Esophagus (tissue), 2 donors: Measurements from ENCODE around the gene LENG1. TPM values are rescaled to one million over a fixed set of nuclear protein-coding genes. Genes with fewer than 3 reads are reported as not detected.
A peak's percentile ranks its signal among the peaks of the same experiment; 100 is the strongest.
"Not testable (repeated sequence)": the region's sequence is repeated elsewhere in the genome, so short reads cannot be mapped to it uniquely, and the experiment has no call there.

ENCODE experiments used
- H3K27ac ChIP-seq, 2 donors: one replicate each; pipeline ENCODE4 v1.5.1; 2013; ENCODE audit warnings: low read depth in 2 of 2, mild to moderate bottlenecking in 2 of 2, inconsistent platforms in 1 of 2, low read length in 1 of 2, moderate library complexity in 1 of 2
- H3K27me3 ChIP-seq, 2 donors: one replicate each; pipeline ENCODE4 v1.6.1; 2013; ENCODE audit warnings: low read length in 2 of 2, control low read depth in 1 of 2, mild to moderate bottlenecking in 1 of 2; ENCODE audit not compliant: insufficient read depth in 2 of 2, control insufficient read depth in 1 of 2
- H3K36me3 ChIP-seq, 2 donors: one replicate each; pipeline ENCODE4 v1.6.1; 2013; ENCODE audit warnings: low read length in 1 of 2; ENCODE audit not compliant: control insufficient read depth in 2 of 2, insufficient read depth in 2 of 2
- H3K4me1 ChIP-seq, 2 donors: one replicate each; pipeline ENCODE4 v1.6.1; 2013; ENCODE audit warnings: low read length in 1 of 2; ENCODE audit not compliant: control insufficient read depth in 2 of 2, insufficient read depth in 2 of 2
- H3K4me3 ChIP-seq, 2 donors: one replicate each; pipeline ENCODE4 v1.5.1; 2013; ENCODE audit warnings: low read length in 2 of 2, mild to moderate bottlenecking in 2 of 2, low read depth in 1 of 2, moderate library complexity in 1 of 2
- H3K9me3 ChIP-seq, 2 donors: one replicate each; pipeline ENCODE4 v1.6.1; 2013; ENCODE audit warnings: mild to moderate bottlenecking in 2 of 2, low read depth in 1 of 2, low read length in 1 of 2, moderate library complexity in 1 of 2; ENCODE audit not compliant: control insufficient read depth in 2 of 2, insufficient read depth in 1 of 2
- WGBS, 2 donors: extraction: QIAGEN DNeasy Blood & Tissue Kit; methylation state at CpG; one replicate each; pipeline ENCODE4 v1.1.7; 2013; 5-methylcytosine and 5-hydroxymethylcytosine counted together
- polyA plus RNA-seq, 2 donors: library from polyadenylated mRNA; stranded (reverse); fragments of 200-250 nt; gene quantifications; one replicate each; pipeline ENCODE4 v1.2.3, GENCODE V29; 2013
- donor health status: healthy with polysubstance abuse.
- donor health status: Bipolar disorder and iron deficiency.

Gene LENG1
- polyA plus RNA-seq, 2 donors = 4.9 to 7.0 TPM

GRCh38 chr19:54190503-54191010 is 31.0 kb upstream of the LENG1 start:
- H3K27ac ChIP-seq = peak overlapping the region; percentile 99
- peaks cover 0 to 8% of the 10 kb centered on the region in 2 donors for H3K36me3 ChIP-seq
- WGBS, 2 donors = 0 to 1% methylated on average over 56 of the region's 56 CpGs
- H3K4me3 ChIP-seq = peak overlapping the region; percentile 74 to 78
- no peaks in the 10 kb centered on the region for H3K27me3 ChIP-seq
- H3K4me1 ChIP-seq = peaks cover 2 to 11% of the 10 kb centered on the region in 2 donors
- no peaks in the 10 kb centered on the region for H3K9me3 ChIP-seq

GRCh38 chr19:54189735-54190502 is 30.4 kb upstream of the LENG1 start:
- WGBS, 2 donors = 0% methylated on average over 65 of the region's 65 CpGs
- Histone ChIP-seq H3K36me3 (peaks cover 0 to 11% of the 10 kb centered on the region in 2 donors), H3K4me1 (peaks cover 2 to 11% of the 10 kb centered on the region in 2 donors), H3K4me3 (peak overlapping the region; percentile 78 to 83), H3K27ac (peak overlapping the region; percentile 99), H3K27me3 (no peaks in the 10 kb centered on the region), H3K9me3 (no peaks in the 10 kb centered on the region)

- H3K9me3 ChIP-seq = no peaks in the 10 kb centered on the region
- H3K4me3 ChIP-seq = peak within 1 kb of the TSS; percentile 78 to 83
Observed at GRCh38 chr19:54189145-54189734, 29.7 kb upstream of the LENG1 start, which contains the start of gene MBOAT7. Gene MBOAT7 (minus strand): TSS chr19:54189580. CDS start chr19:54188508, 1,072 bp downstream.

GRCh38 chr19:54188215-54188871 is 28.8 kb upstream of the LENG1 start:
- Histone ChIP-seq H3K4me1 (peaks cover 2 to 11% of the 10 kb centered on the region in 2 donors), H3K36me3 (peaks cover 0 to 13% of the 10 kb centered on the region in 2 donors), H3K4me3 (peak overlapping the region; percentile 69 to 83), H3K27me3 (no peaks in the 10 kb centered on the region), H3K9me3 (no peaks in the 10 kb centered on the region), H3K27ac (peak overlapping the region in 1 of 2 donors; percentile 99)
- WGBS, 2 donors = 14 to 17% methylated on average over 12 of the region's 12 CpGs

More at GRCh38 chr19:54189145-54189734, 29.7 kb upstream of the LENG1 start, which contains the start of gene MBOAT7:
- WGBS, 2 donors = 0 to 1% methylated on average over 52 to 64 of the region's 64 CpGs
- peaks cover 0 to 11% of the 10 kb centered on the region in 2 donors for H3K36me3 ChIP-seq
- H3K27ac ChIP-seq = peak within 1 kb of the TSS; percentile 99
- H3K27me3 ChIP-seq = no peaks in the 10 kb centered on the region
- H3K4me1 ChIP-seq = peaks cover 2 to 11% of the 10 kb centered on the region in 2 donors

GRCh38 chr19:54186934-54187381 is 27.4 kb upstream of the LENG1 start:
- no peak overlapping the region for H3K27ac ChIP-seq

GRCh38 chr19:54186351-54186750 is 26.8 kb upstream of the LENG1 start:
- no peak overlapping the region for H3K27ac ChIP-seq
- no peaks in the 10 kb centered on the region for H3K9me3 ChIP-seq
- H3K36me3 ChIP-seq = peaks cover 0 to 12% of the 10 kb centered on the region in 2 donors
- H3K27me3 ChIP-seq = no peaks in the 10 kb centered on the region
- 79 to 89% methylated on average over 8 of the region's 8 CpGs for WGBS, 2 donors
- peaks cover 0 to 6% of the 10 kb centered on the region in 2 donors for H3K4me1 ChIP-seq
- H3K4me3 ChIP-seq = no peak overlapping the region

More at GRCh38 chr19:54186934-54187381, 27.4 kb upstream of the LENG1 start:
- Histone ChIP-seq H3K4me3 (no peak overlapping the region), H3K36me3 (peaks cover 0 to 12% of the 10 kb centered on the region in 2 donors), H3K27me3 (no peaks in the 10 kb centered on the region), H3K9me3 (no peaks in the 10 kb centered on the region), H3K4me1 (peaks cover under 1 to 9% of the 10 kb centered on the region in 2 donors)
- WGBS, 2 donors = 79 to 85% methylated on average over 11 of the region's 11 CpGs

GRCh38 chr19:54183431-54183830 is 23.9 kb upstream of the LENG1 start:
- no peaks in the 10 kb centered on the region for H3K9me3 ChIP-seq
- H3K4me1 ChIP-seq = peaks cover 0 to 4% of the 10 kb centered on the region in 2 donors
- no peak overlapping the region for H3K27ac ChIP-seq
- H3K4me3 ChIP-seq = no peak overlapping the region
- H3K27me3 ChIP-seq = no peaks in the 10 kb centered on the region
- H3K36me3 ChIP-seq = peaks cover 0 to 21% of the 10 kb centered on the region in 2 donors
- whole genome bisulfite sequencing, 2 donors = 89 to 91% methylated on average over 10 to 11 of the region's 11 CpGs

GRCh38 chr19:54181894-54182293 is 22.4 kb upstream of the LENG1 start:
- not testable (repeated sequence) for H3K27me3 ChIP-seq, H3K4me3 ChIP-seq, H3K4me1 ChIP-seq, H3K9me3 ChIP-seq, H3K27ac ChIP-seq
- WGBS, 2 donors = 87 to 90% methylated on average over 3 of the region's 3 CpGs
- H3K36me3 ChIP-seq = peaks cover 0 to 21% of the 10 kb centered on the region in 2 donors

GRCh38 chr19:54180691-54181091 is 21.2 kb upstream of the LENG1 start:
- H3K9me3 ChIP-seq = no peaks in the 10 kb centered on the region
- H3K27ac ChIP-seq = no peak overlapping the region
- 94% methylated on average over 33 to 37 of the region's 37 CpGs for WGBS, 2 donors
- H3K4me3 ChIP-seq = no peak overlapping the region
- no peaks in the 10 kb centered on the region for H3K4me1 ChIP-seq
- no peaks in the 10 kb centered on the region for H3K27me3 ChIP-seq
- H3K36me3 ChIP-seq = peaks cover 0 to 19% of the 10 kb centered on the region in 2 donors
